ENCODE results near the gene ZGLP1. TPM values are rescaled to one million over a fixed set of nuclear protein-coding genes. Genes with fewer than 3 reads are reported as not detected.

The ZGLP1 gene
- total and polyA plus RNA-seq, 2 donors (not counting 1 experiment from before 2014, with no cell fraction given), result 6.4 to 8.0 TPM

DNA sequence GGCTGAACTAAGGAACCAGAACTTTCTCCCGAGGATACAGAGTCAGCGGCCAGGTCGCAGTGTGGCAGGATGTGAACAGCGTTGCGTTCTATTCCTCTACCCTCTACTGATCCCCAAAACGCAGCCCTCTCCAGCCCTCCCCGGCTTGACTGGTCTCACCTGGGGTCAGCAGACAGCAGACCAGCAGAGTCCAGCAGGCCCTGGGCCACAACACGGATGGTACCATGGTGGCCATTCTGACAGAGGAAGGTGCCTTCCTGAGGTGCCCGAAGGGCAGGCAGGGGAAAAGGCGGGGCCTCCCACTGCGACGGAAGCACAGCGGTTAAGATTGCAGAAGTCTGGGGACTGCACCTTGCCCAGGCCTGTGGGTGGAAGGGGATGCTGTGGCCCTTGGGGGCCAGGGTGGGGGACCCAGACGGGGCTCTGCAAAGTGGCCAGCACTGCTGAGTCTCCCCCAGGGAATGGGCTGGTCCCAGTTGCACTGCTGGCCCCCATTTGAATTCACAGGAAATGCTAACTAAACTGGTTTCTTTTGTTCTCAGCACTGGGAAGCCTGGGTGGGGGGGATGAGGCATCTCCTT, 29.9 kb upstream of the ZGLP1 start, which contains the start of gene ICAM3:
Gene ICAM3 (minus strand): TSS at position 245 of the 581 bp plus-strand sequence. CDS start 10 bp downstream, at position 235.
- Mint-ChIP-seq H3K27ac (peak within 1 kb of the TSS; percentile 97), H3K4me3 (peak within 1 kb of the TSS; percentile 98), H3K4me1 (peaks cover 22% of the 10 kb centered on the region), H3K27me3 (no peaks in the 10 kb centered on the region), H3K9me3 (ENCODE audit: insufficient read depth) (no peaks in the 10 kb centered on the region)
- peaks cover 13 to 24% of the 10 kb centered on the region in 2 donors for H3K4me1 ChIP-seq (ENCODE audit: control insufficient read depth in 2 of 2, insufficient read depth in 2 of 2, low read length in 2 of 2)
- H3K27ac ChIP-seq (ENCODE audit: low read length in 2 of 2), result peak within 1 kb of the TSS; percentile 48 to 70
- TF ChIP-seq, protein P1, sequence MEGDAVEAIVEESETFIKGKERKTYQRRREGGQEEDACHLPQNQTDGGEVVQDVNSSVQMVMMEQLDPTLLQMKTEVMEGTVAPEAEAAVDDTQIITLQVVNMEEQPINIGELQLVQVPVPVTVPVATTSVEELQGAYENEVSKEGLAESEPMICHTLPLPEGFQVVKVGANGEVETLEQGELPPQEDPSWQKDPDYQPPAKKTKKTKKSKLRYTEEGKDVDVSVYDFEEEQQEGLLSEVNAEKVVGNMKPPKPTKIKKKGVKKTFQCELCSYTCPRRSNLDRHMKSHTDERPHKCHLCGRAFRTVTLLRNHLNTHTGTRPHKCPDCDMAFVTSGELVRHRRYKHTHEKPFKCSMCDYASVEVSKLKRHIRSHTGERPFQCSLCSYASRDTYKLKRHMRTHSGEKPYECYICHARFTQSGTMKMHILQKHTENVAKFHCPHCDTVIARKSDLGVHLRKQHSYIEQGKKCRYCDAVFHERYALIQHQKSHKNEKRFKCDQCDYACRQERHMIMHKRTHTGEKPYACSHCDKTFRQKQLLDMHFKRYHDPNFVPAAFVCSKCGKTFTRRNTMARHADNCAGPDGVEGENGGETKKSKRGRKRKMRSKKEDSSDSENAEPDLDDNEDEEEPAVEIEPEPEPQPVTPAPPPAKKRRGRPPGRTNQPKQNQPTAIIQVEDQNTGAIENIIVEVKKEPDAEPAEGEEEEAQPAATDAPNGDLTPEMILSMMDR (IDR thresholded peaks at IDR 0.05), result no peak
- TF ChIP-seq EZH2 (IDR thresholded peaks at IDR 0.05; ENCODE audit: borderline replicate concordance, insufficient read depth, low read depth, low read length, poor library complexity, severe bottlenecking), result no peak
- peak; percentile 97 for ATAC-seq (ENCODE audit: low read depth)
- peaks cover 0 to 19% of the 10 kb centered on the region in 2 experiments for H3K36me3 ChIP-seq (replicated peaks in 1 of 2; ENCODE audit: control extremely low read depth in 1 of 2, control insufficient read depth in 1 of 2, extremely low read depth in 1 of 2, insufficient read depth in 2 of 2, low read length in 1 of 2)
- WGBS (ENCODE audit: insufficient coverage), result under 1% methylated on average over 14 of the region's 14 CpGs
- H3K27me3 ChIP-seq (replicated peaks in 1 of 4; ENCODE audit: control extremely low read depth in 1 of 4, control insufficient read depth in 3 of 4, insufficient read depth in 4 of 4, low read length in 3 of 4), result no peaks in the 10 kb centered on the region
- POLR2A ChIA-PET, result no interaction called here
- peak within 1 kb of the TSS; percentile 47 to 92 (median 81) for H3K4me3 ChIP-seq (ENCODE audit: control extremely low read depth in 1 of 5, extremely low read depth in 1 of 5, insufficient read depth in 1 of 5, low read depth in 2 of 5, low read length in 4 of 5)
- CTCF ChIA-PET, result interaction anchor here (1.0 kb wide), 1 partner anchor 305 kb away, joined by 3 read pairs; no protein-coding TSS in a partner anchor
- intact Hi-C loops (cut with micrococcal nuclease), result no loop called here
- peak; percentile 77 for DNase-seq
- peak within 1 kb of the TSS; percentile 93 for H2AFZ ChIP-seq (ENCODE audit: insufficient read depth, low read depth, low read length, poor library complexity, severe bottlenecking)
- peaks cover 58% of the 10 kb centered on the region for H3K79me2 ChIP-seq (ENCODE audit: control insufficient read depth, insufficient read depth, low read length)
- H3K9me3 ChIP-seq (ENCODE audit: control extremely low read depth in 1 of 3, control insufficient read depth in 2 of 3, insufficient read depth in 1 of 3, low read length in 2 of 3), result peaks cover 0 to 6% (median 0%) of the 10 kb centered on the region in 3 donors
- peaks cover 14% of the 10 kb centered on the region for H4K20me1 ChIP-seq (ENCODE audit: control insufficient read depth, insufficient read depth, low read length, poor library complexity, severe bottlenecking)
- H3K9ac ChIP-seq (ENCODE audit: low read length), result peak within 1 kb of the TSS; percentile 87
- peak within 1 kb of the TSS; percentile 78 for H3K4me2 ChIP-seq (replicated peaks; ENCODE audit: low read depth, low read length, poor library complexity, severe bottlenecking)

DNA sequence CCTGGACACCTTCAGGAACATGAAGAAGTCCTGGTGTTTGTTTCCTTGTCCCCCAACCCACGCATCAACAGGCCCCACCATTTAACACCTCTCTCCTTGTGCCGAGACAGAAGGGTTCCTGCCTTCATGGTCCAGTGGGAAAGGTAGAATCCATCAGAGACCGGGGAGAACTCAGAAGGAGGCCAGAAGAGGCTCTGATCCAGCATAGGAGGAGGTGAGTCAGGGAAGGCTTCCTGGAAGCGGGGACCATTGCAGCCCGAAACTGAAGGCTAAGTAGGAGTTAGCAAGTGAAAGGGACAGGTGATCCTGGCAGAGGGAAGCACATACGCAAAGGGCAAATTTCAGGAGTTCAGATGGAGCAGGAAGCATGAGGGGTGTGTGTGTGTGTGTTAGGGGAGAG, 29.3 kb upstream of the ZGLP1 start:
- Histone ChIP-seq H3K27ac (ENCODE audit: low read length in 2 of 2) (peak overlapping the region; percentile 48 to 70), H3K4me1 (ENCODE audit: control insufficient read depth in 2 of 2, insufficient read depth in 2 of 2, low read length in 2 of 2) (peaks cover 17 to 30% of the 10 kb centered on the region in 2 donors), H3K79me2 (ENCODE audit: control insufficient read depth, insufficient read depth, low read length) (peaks cover 64% of the 10 kb centered on the region), H3K36me3 (replicated peaks in 1 of 2; ENCODE audit: control extremely low read depth in 1 of 2, control insufficient read depth in 1 of 2, extremely low read depth in 1 of 2, insufficient read depth in 2 of 2, low read length in 1 of 2) (peaks cover 0 to 24% of the 10 kb centered on the region in 2 experiments), H2AFZ (ENCODE audit: insufficient read depth, low read depth, low read length, poor library complexity, severe bottlenecking) (peak overlapping the region; percentile 93), H3K9me3 (ENCODE audit: control extremely low read depth in 1 of 3, control insufficient read depth in 2 of 3, insufficient read depth in 1 of 3, low read length in 2 of 3) (peaks cover 0 to 10% (median 0%) of the 10 kb centered on the region in 3 donors), H3K9ac (ENCODE audit: low read length) (peak overlapping the region; percentile 87), H3K27me3 (replicated peaks in 1 of 4; ENCODE audit: control extremely low read depth in 1 of 4, control insufficient read depth in 3 of 4, insufficient read depth in 4 of 4, low read length in 3 of 4) (no peaks in the 10 kb centered on the region), H4K20me1 (ENCODE audit: control insufficient read depth, insufficient read depth, low read length, poor library complexity, severe bottlenecking) (peaks cover 19% of the 10 kb centered on the region), H3K4me2 (replicated peaks; ENCODE audit: low read depth, low read length, poor library complexity, severe bottlenecking) (peak overlapping the region; percentile 78), H3K4me3 (ENCODE audit: control extremely low read depth in 1 of 5, extremely low read depth in 1 of 5, insufficient read depth in 1 of 5, low read depth in 2 of 5, low read length in 4 of 5) (peak overlapping the region; percentile 47 to 92 (median 81))
- DNase-seq (no peak), ATAC-seq (ENCODE audit: low read depth) (no peak)
- ChIA-PET CTCF (interaction anchor here (0.9 to 1.4 kb wide), 2 partner anchors 50 to 69 kb away, joined by 3 to 6 read pairs; no protein-coding TSS in a partner anchor), POLR2A (interaction anchor here (0.7 kb wide), 1 partner anchor 20 kb away, joined by 5 read pairs; no protein-coding TSS in a partner anchor)
- Mint-ChIP-seq H3K27ac (peak overlapping the region; percentile 97), H3K4me1 (peaks cover 22% of the 10 kb centered on the region), H3K4me3 (peak overlapping the region; percentile 98), H3K27me3 (no peaks in the 10 kb centered on the region), H3K9me3 (ENCODE audit: insufficient read depth) (no peaks in the 10 kb centered on the region)
- 19% methylated on average over 5 of the region's 6 CpGs for WGBS (ENCODE audit: insufficient coverage)
- no peak for TF ChIP-seq EZH2 (IDR thresholded peaks at IDR 0.05; ENCODE audit: borderline replicate concordance, insufficient read depth, low read depth, low read length, poor library complexity, severe bottlenecking)
- TF ChIP-seq, protein P1 (IDR thresholded peaks at IDR 0.05), result no peak
- intact Hi-C loops (cut with micrococcal nuclease), result no loop called here

Measured in B cell (primary cell).